GM23338 (cell line): ENCODE results near the gene DLL4. TPM values are rescaled to one million over a fixed set of nuclear protein-coding genes. Genes with fewer than 3 reads are reported as not detected.

ENCODE experiments used
- ATAC-seq: fragments of 200-7000 bp; cut with Tn5 transposase; 3 replicates; pipeline ENCODE4 v1.9.1; 2020
- DNase-seq: peaks from one replicate; pipeline ENCODE4 v3.0.0-alpha.2; 2015; ENCODE audit warnings: low spot score
- H2AFZ ChIP-seq: fragments of 200-600 bp; sonication (generic); 2 replicates; pipeline ENCODE4 v1.8.0; 2016; ENCODE audit warnings: antibody characterized with exemption, mild to moderate bottlenecking, moderate library complexity
- H3F3A ChIP-seq: fragments of 200-600 bp; sonication (generic); replicated peaks from 2 replicates; pipeline ENCODE4 v1.8.0; 2017; ENCODE audit warnings: antibody characterized with exemption, mixed run types, low read depth
- H3K27ac ChIP-seq: fragments of 200-600 bp; sonication (generic); 2 replicates; pipeline ENCODE4 v1.6.1; 2016; ENCODE audit warnings: low read depth
- H3K27me3 ChIP-seq: fragments of 200-600 bp; sonication (generic); 2 replicates; pipeline ENCODE4 v1.8.0; 2016; ENCODE audit warnings: mild to moderate bottlenecking, mixed run types, moderate library complexity; ENCODE audit not compliant: insufficient read depth
- H3K36me3 ChIP-seq: fragments of 200-600 bp; sonication (generic); 2 replicates; pipeline ENCODE4 v1.8.0; 2016; ENCODE audit warnings: mild to moderate bottlenecking; ENCODE audit not compliant: insufficient read depth
- H3K4me1 ChIP-seq: fragments of 200-600 bp; sonication (generic); 2 replicates; pipeline ENCODE4 v1.8.0; 2016; ENCODE audit warnings: mild to moderate bottlenecking, moderate library complexity; ENCODE audit not compliant: insufficient read depth
- H3K4me2 ChIP-seq: fragments of 200-600 bp; sonication (generic); 2 replicates; pipeline ENCODE4 v1.7.1; 2017; ENCODE audit warnings: mixed run types
- H3K4me3 ChIP-seq: fragments of 200-600 bp; sonication (generic); 2 replicates; pipeline ENCODE4 v1.6.1; 2016; ENCODE audit warnings: mixed run types
- H3K79me2 ChIP-seq: fragments of 200-600 bp; sonication (generic); replicated peaks from 2 replicates; pipeline ENCODE4 v1.8.0; 2017; ENCODE audit warnings: mild to moderate bottlenecking; ENCODE audit not compliant: insufficient read depth
- H3K9me2 ChIP-seq: fragments of 200-600 bp; sonication (generic); 2 replicates; pipeline ENCODE4 v1.8.0; 2017; ENCODE audit not compliant: insufficient read depth
- H4K20me1 ChIP-seq: fragments of 200-600 bp; sonication (generic); replicated peaks from 2 replicates; pipeline ENCODE4 v1.8.0; 2017; ENCODE audit warnings: mild to moderate bottlenecking; ENCODE audit not compliant: insufficient read depth
- H3K27ac Mint-ChIP-seq: 2 replicates; pipeline ENCODE4 v1.8.0; 2020; ENCODE audit warnings: inconsistent platforms, mild to moderate bottlenecking, moderate library complexity, mixed read lengths
- H3K27me3 Mint-ChIP-seq: 3 replicates; pipeline ENCODE4 v1.8.0; 2022; ENCODE audit warnings: low read depth, mild to moderate bottlenecking, moderate library complexity, mixed read lengths, inconsistent platforms; ENCODE audit not compliant: insufficient read depth, poor library complexity
- H3K36me3 Mint-ChIP-seq: 3 replicates; pipeline ENCODE4 v1.8.0; 2021; ENCODE audit warnings: low read depth, mild to moderate bottlenecking, inconsistent platforms, moderate library complexity, mixed read lengths
- H3K4me1 Mint-ChIP-seq: 3 replicates; pipeline ENCODE4 v1.8.0; 2020; ENCODE audit warnings: mild to moderate bottlenecking, inconsistent platforms, mixed read lengths
- H3K4me3 Mint-ChIP-seq: 3 replicates; pipeline ENCODE4 v1.8.0; 2021; ENCODE audit warnings: moderate library complexity, mild to moderate bottlenecking, inconsistent platforms, mixed read lengths
- H3K9me3 Mint-ChIP-seq: 3 replicates; pipeline ENCODE4 v1.8.0; 2020; ENCODE audit warnings: moderate library complexity, mild to moderate bottlenecking, inconsistent platforms, mixed read lengths
- CREB1 ChIP-seq: fragments of 250-450 bp; sonication (Bioruptor Pico); IDR thresholded peaks from 2 replicates; pipeline ENCODE4 v1.5.0; 2020; ENCODE audit warnings: low read depth, mild to moderate bottlenecking, moderate library complexity
- ETS1 ChIP-seq: IDR thresholded peaks from 2 replicates; pipeline ENCODE4 v1.6.1; 2016; ENCODE audit warnings: antibody characterized with exemption
- EZH2 ChIP-seq: fragments of 200-600 bp; sonication (generic); IDR thresholded peaks from one replicate; pipeline ENCODE4 v1.8.0; 2017; ENCODE audit warnings: antibody characterized with exemption, mild to moderate bottlenecking, low read depth; ENCODE audit not compliant: unreplicated experiment
- EZH2phosphoT487 ChIP-seq: fragments of 200-600 bp; sonication (generic); IDR thresholded peaks from one replicate; pipeline ENCODE4 v1.8.1; 2018; ENCODE audit warnings: antibody characterized with exemption; ENCODE audit not compliant: unreplicated experiment
- JUNB ChIP-seq: IDR thresholded peaks from one replicate; pipeline ENCODE4 v1.6.1; 2016; ENCODE audit warnings: antibody characterized with exemption; ENCODE audit not compliant: unreplicated experiment
- NANOG ChIP-seq: IDR thresholded peaks from 2 replicates; pipeline ENCODE4 v1.6.1; 2016; ENCODE audit warnings: antibody characterized with exemption, borderline replicate concordance
- POLR2AphosphoS5 ChIP-seq: IDR thresholded peaks from 2 replicates; pipeline ENCODE4 v1.6.1; 2016; ENCODE audit warnings: antibody characterized with exemption, low read depth
- REST ChIP-seq: IDR thresholded peaks from one replicate; pipeline ENCODE4 v1.6.1; 2018; ENCODE audit warnings: antibody characterized with exemption; ENCODE audit not compliant: unreplicated experiment
- ZNF331 ChIP-seq: fragments of 250-450 bp; sonication (Bioruptor Pico); IDR thresholded peaks from 2 replicates; pipeline ENCODE4 v1.5.0; 2020; ENCODE audit warnings: low read depth, mild to moderate bottlenecking, moderate library complexity
- ZNF462 ChIP-seq: fragments of 250-450 bp; sonication (Bioruptor Pico); IDR thresholded peaks from 2 replicates; pipeline ENCODE4 v1.5.0; 2020; ENCODE audit warnings: mild to moderate bottlenecking, moderate library complexity
- polyA plus RNA-seq: library from polyadenylated mRNA; unstranded; fragments of >200 nt; fragmentation: Nextera tagmentation; extraction: Ambion mirVana; gene quantifications from 2 replicates; pipeline ENCODE4 v1.2.1, GENCODE V29; 2016
- total RNA-seq: library from RNA; depleted of rRNA; stranded (reverse); fragments of >200 nt; shearing (Covaris generic); gene quantifications from 2 replicates; pipeline ENCODE4 v1.2.3, GENCODE V29; 2014

The DLL4 gene
- total and polyA plus RNA-seq, 2 experiments from 2014 or later: 0.31 to 0.99 TPM

- TF ChIP-seq ZNF462 (CRISPR knock-in tag): no peak
- no peak for TF ChIP-seq ZNF331 (CRISPR knock-in tag)
- TF ChIP-seq NANOG: no peak
- no peak for TF ChIP-seq CREB1
- no peak for TF ChIP-seq REST
Observed at GRCh38 chr15:40942337-40942854, 13.3 kb downstream of the DLL4 start (continued).

- no peak for ATAC-seq
- Mint-ChIP-seq H3K9me3 (no peaks in the 10 kb centered on the region; the same call in 2 of the 3 replicates), H3K27ac (no peak overlapping the region), H3K4me1 (peaks cover 31% of the 10 kb centered on the region), H3K36me3 (no peaks in the 10 kb centered on the region; the same call in 2 of the 3 replicates), H3K4me3 (peak overlapping the region; percentile 64; the same call in 2 of the 3 replicates), H3K27me3 (peaks cover 32% of the 10 kb centered on the region)
- Histone ChIP-seq H3K36me3 (no peaks in the 10 kb centered on the region), H3K4me3 (peak overlapping the region; percentile 71; the same call in 1 of the 2 replicates), H2AFZ (peak overlapping the region; percentile 99; the same call in 1 of the 2 replicates), H3K27ac (no peak overlapping the region), H3K4me2 (peak overlapping the region; percentile 88), H3K27me3 (peaks cover 24% of the 10 kb centered on the region), H3K9me2 (no peaks in the 10 kb centered on the region), H3K79me2 (no peaks in the 10 kb centered on the region), H4K20me1 (no peaks in the 10 kb centered on the region), H3K4me1 (peaks cover 21% of the 10 kb centered on the region), H3F3A (peaks cover 11% of the 10 kb centered on the region)
- no peak for DNase-seq
- TF ChIP-seq EZH2phosphoT487 (no peak), NANOG (no peak), EZH2 (no peak), POLR2AphosphoS5 (no peak), ETS1 (no peak), REST (no peak), JUNB (no peak)
Observed at GRCh38 chr15:40942878-40943277, 13.7 kb downstream of the DLL4 start.
